Gastroesophageal sphincter (tissue), 4 donors: ENCODE data around the gene CELSR1. TPM values are rescaled to one million over a fixed set of nuclear protein-coding genes. Genes with fewer than 3 reads are reported as not detected.
"Not testable (repeated sequence)": the region's sequence is repeated elsewhere in the genome, so short reads cannot be mapped to it uniquely, and the experiment has no call there.

Source experiments
- ATAC-seq: fragments of 150-250 bp; one replicate; pipeline ENCODE4 v1.9.1; 2016; ENCODE audit warnings: mild to moderate bottlenecking, moderate library complexity
- H3K27ac ChIP-seq, 4 donors: fragments of 200-600 bp; sonication (generic) in 3 of 4; 1 replicate in 3 of 4; 2 replicates in 1 of 4; pipeline ENCODE4 v1.5.1; 2016 to 2019
- H3K27me3 ChIP-seq: fragments of 200-600 bp; sonication (generic); one replicate; pipeline ENCODE4 v1.5.1; 2019
- H3K36me3 ChIP-seq, 2 donors: fragments of 200-600 bp; sonication (generic); one replicate each; pipeline ENCODE4 v1.5.1; 2019; ENCODE audit warnings: control low read depth in 1 of 2
- H3K4me1 ChIP-seq, 3 donors: fragments of 200-600 bp; sonication (generic); 1 replicate in 2 of 3; 2 replicates in 1 of 3; pipeline ENCODE4 v1.5.1; 2016 to 2019; ENCODE audit warnings: control low read depth in 2 of 3
- H3K4me3 ChIP-seq, 2 donors: fragments of 200-600 bp; sonication (generic); one replicate each; pipeline ENCODE4 v1.5.1; 2019; ENCODE audit warnings: mild to moderate bottlenecking in 1 of 2, moderate library complexity in 1 of 2
- H3K9me3 ChIP-seq, 3 donors: fragments of 200-600 bp; sonication (generic); one replicate each; pipeline ENCODE4 v1.5.1; 2017 to 2019; ENCODE audit warnings: control low read depth in 2 of 3
- CTCF ChIP-seq, 4 experiments: fragments of 200-600 bp in 2 of 4; fragments of 450-650 bp in 2 of 4; sonication (generic) in 1 of 4; IDR thresholded peaks; one replicate each; pipeline ENCODE4 v1.5.1; 2017 to 2019; ENCODE audit warnings: antibody characterized with exemption in 4 of 4, mild to moderate bottlenecking in 2 of 4, moderate library complexity in 2 of 4
- EP300 ChIP-seq: sonication (generic); formaldehyde crosslinking; IDR thresholded peaks from one replicate; pipeline ENCODE4 v1.6.1; 2017; ENCODE audit warnings: antibody characterized with exemption, mild to moderate bottlenecking
- POLR2A ChIP-seq, 2 donors: fragments of 450-650 bp; IDR thresholded peaks; one replicate each; pipeline ENCODE4 v1.6.1; 2017; ENCODE audit warnings: antibody characterized with exemption in 2 of 2, mild to moderate bottlenecking in 2 of 2, moderate library complexity in 1 of 2
- POLR2AphosphoS5 ChIP-seq: sonication (generic); formaldehyde crosslinking; IDR thresholded peaks from one replicate; pipeline ENCODE4 v1.6.1; 2017; ENCODE audit warnings: antibody characterized with exemption
- WGBS, 2 donors: methylation state at CpG; one replicate each; pipeline ENCODE4 v1.1.5; 2018; ENCODE audit warnings: low coverage in 1 of 2; 5-methylcytosine and 5-hydroxymethylcytosine counted together
- total RNA-seq, 4 donors: library from RNA; depleted of rRNA; stranded (reverse); fragments of >200 nt; gene quantifications; one replicate each; pipeline ENCODE4 v1.1.0, GENCODE V29; 2016

CELSR1 gene
- total RNA-seq, 4 donors from 2014 or later, result 1.7 to 4.8 (median 4.3) TPM

GRCh38 chr22:46508491-46508999, 28.9 kb downstream of the CELSR1 start:
- peaks cover 24% of the 10 kb centered on the region for H3K27me3 ChIP-seq
- no peak for ATAC-seq
- no peaks in the 10 kb centered on the region for H3K36me3 ChIP-seq
- peaks cover 0 to 10% (median 0%) of the 10 kb centered on the region in 3 donors for H3K4me1 ChIP-seq
- 60 to 61% methylated on average over 1 to 12 of the region's 20 CpGs for WGBS, 2 donors
- no peak overlapping the region for H3K27ac ChIP-seq
- TF ChIP-seq POLR2AphosphoS5, result no peak
- TF ChIP-seq CTCF (IDR thresholded peaks at IDR 0.05), result no peak
- TF ChIP-seq EP300, result no peak
- no peak for TF ChIP-seq POLR2A (IDR thresholded peaks at IDR 0.05)
- no peaks in the 10 kb centered on the region for H3K9me3 ChIP-seq
- H3K4me3 ChIP-seq, result no peak overlapping the region

- H3K27me3 ChIP-seq, result peaks cover 29% of the 10 kb centered on the region
- no peak overlapping the region for H3K27ac ChIP-seq
- no peak for TF ChIP-seq POLR2AphosphoS5
- TF ChIP-seq CTCF (IDR thresholded peaks at IDR 0.05), result no peak
- WGBS, 2 donors, result 60% methylated on average over 1 of the region's 34 CpGs; no CpG with 5 or more reads in 1 of the 2 donors
- H3K9me3 ChIP-seq, result no peaks in the 10 kb centered on the region
- H3K4me1 ChIP-seq, result peaks cover 0 to 10% (median 0%) of the 10 kb centered on the region in 3 donors
- ATAC-seq, result no peak
- H3K36me3 ChIP-seq, result no peaks in the 10 kb centered on the region
- no peak overlapping the region for H3K4me3 ChIP-seq
Measured at GRCh38 chr22:46507451-46508425, 29.7 kb downstream of the CELSR1 start.

- TF ChIP-seq POLR2A (IDR thresholded peaks at IDR 0.05), result no peak
- Histone ChIP-seq H3K27ac (no peak overlapping the region), H3K27me3 (peaks cover 40% of the 10 kb centered on the region), H3K36me3 (no peaks in the 10 kb centered on the region), H3K4me3 (no peak overlapping the region), H3K4me1 (peaks cover 0 to 10% (median 0%) of the 10 kb centered on the region in 3 donors), H3K9me3 (no peaks in the 10 kb centered on the region)
- no peak for ATAC-seq
- WGBS, 2 donors, result 75 to 77% methylated on average over 4 of the region's 4 CpGs
Measured at GRCh38 chr22:46504584-46504983, 32.8 kb downstream of the CELSR1 start.

- H3K27me3 ChIP-seq, result peaks cover 23% of the 10 kb centered on the region
- TF ChIP-seq CTCF (IDR thresholded peaks at IDR 0.05) (no peak), POLR2AphosphoS5 (no peak), POLR2A (IDR thresholded peaks at IDR 0.05) (no peak), EP300 (no peak)
- H3K9me3 ChIP-seq, result no peaks in the 10 kb centered on the region
- ATAC-seq, result no peak
- no peak overlapping the region for H3K27ac ChIP-seq
- no peak overlapping the region for H3K4me3 ChIP-seq
- WGBS, 2 donors, result 59 to 69% methylated on average over 10 of the region's 17 CpGs
- H3K36me3 ChIP-seq, result no peaks in the 10 kb centered on the region
- H3K4me1 ChIP-seq, result no peaks in the 10 kb centered on the region
Measured at GRCh38 chr22:46502440-46503175, 34.8 kb downstream of the CELSR1 start.

GRCh38 chr22:46501701-46502100, 35.7 kb downstream of the CELSR1 start:
- Histone ChIP-seq H3K9me3 (no peaks in the 10 kb centered on the region), H3K27me3 (peaks cover 16% of the 10 kb centered on the region), H3K4me1 (no peaks in the 10 kb centered on the region), H3K36me3 (no peaks in the 10 kb centered on the region), H3K4me3 (no peak overlapping the region), H3K27ac (no peak overlapping the region)
- TF ChIP-seq EP300 (no peak), CTCF (IDR thresholded peaks at IDR 0.05) (no peak), POLR2A (IDR thresholded peaks at IDR 0.05) (no peak), POLR2AphosphoS5 (no peak)
- ATAC-seq, result no peak
- WGBS, 2 donors, result 54 to 70% methylated on average over 2 of the region's 3 CpGs

- H3K27ac ChIP-seq, ATAC-seq, H3K36me3 ChIP-seq, H3K4me1 ChIP-seq, H3K9me3 ChIP-seq, H3K4me3 ChIP-seq: not testable (repeated sequence)
- H3K27me3 ChIP-seq, result peaks cover 16% of the 10 kb centered on the region
- 82 to 100% methylated on average over 2 to 7 of the region's 12 CpGs for WGBS, 2 donors
Measured at GRCh38 chr22:46501265-46501664, 36.2 kb downstream of the CELSR1 start.
